Activated CD8-positive, alpha-beta memory T cell treated with anti-CD3 and anti-CD28 coated beads for 36 hours (primary cell): ENCODE results near the gene MYO9B. TPM values are rescaled to one million over a fixed set of nuclear protein-coding genes. Genes with fewer than 3 reads are reported as not detected.
"Not testable (repeated sequence)": the region's sequence is repeated elsewhere in the genome, so short reads cannot be mapped to it uniquely, and the experiment has no call there.

Experiments
- CTCF ChIA-PET: fragments of 350-600 bp; sonication (Branson Sonifier 250); formaldehyde crosslinking; loops from one replicate; lab custom pipeline; 2021; ENCODE audit warnings: antibody characterized with exemption; lab: Charles Lee
- POLR2A ChIA-PET: fragments of 350-600 bp; sonication (Branson Sonifier 250); formaldehyde crosslinking; loops from one replicate; lab custom pipeline; 2021; ENCODE audit warnings: antibody characterized with exemption; lab: Charles Lee
- total RNA-seq, 2 experiments: library from RNA; stranded (reverse); gene quantifications; one replicate each; pipeline ENCODE4 v1.2.3, GENCODE V29; 2021

MYO9B gene
- total RNA-seq, 2 experiments from 2014 or later: 100 to 105 TPM

DNA sequence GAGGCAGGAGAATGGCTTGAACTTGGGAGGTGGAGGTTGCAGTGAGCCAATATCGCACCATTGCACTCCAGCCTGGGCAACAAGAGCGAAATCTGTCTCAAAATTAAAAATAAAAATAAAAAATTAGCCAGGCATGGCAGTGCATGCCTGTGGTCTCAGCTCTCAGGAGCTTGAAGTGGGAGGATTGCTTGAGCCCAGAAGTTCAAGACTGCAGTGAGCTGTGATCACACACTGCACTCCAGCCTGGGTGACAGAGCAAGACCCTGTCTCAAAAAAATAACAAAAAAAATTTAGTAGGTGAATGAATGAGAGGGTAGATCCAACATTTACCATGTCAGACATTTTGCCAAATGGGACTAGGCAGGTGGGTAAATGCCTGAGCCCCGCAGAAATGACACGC lies 31.4 kb downstream of the MYO9B start:
- CTCF ChIA-PET, POLR2A ChIA-PET: not testable (repeated sequence)

DNA sequence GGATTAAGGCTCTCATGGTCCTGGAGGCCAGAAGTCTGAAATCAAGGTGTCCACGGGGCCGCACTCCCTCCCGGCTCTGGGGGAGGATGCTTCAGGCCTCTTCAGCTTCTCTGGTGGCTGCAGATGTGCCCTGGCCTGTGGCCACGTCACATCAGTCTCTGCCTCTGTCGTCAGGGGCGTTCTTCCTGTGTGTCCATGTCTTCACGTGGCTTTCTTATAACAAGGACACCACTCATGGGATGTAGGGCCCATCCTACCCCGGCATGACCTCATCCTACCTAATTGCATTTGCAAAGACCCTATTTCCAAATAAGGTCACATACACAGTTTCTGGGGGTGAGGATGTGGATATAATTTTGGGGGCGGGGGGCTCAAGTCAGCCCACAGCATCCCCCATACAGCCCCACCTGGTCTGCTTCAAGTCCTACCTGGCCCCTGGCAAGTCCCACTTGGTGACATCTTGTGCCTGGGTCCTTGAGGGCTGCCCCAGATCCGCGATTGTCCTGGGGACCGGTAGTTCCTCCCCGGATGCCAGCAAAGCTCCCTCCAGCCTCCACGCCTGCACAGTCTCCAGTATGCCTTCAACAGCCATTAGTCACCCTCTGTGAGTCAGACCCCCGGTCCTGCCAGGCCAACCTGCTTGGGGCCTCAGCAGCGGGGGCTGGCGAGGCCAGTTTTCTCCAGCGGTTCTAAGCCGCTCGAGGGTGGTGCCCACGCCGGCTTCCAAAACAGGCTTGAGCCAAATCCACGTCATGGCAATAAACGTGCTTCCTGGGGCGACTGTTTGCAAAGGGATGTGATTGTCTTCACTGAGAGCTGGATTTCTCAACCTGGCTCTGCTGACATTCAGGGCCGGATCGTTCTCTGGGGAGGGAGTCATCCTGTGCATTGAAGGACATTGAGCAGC lies 32.2 kb downstream of the MYO9B start:
- ChIA-PET CTCF (no interaction called here), POLR2A (interaction anchor here (0.5 kb wide), 1 partner anchor 515 kb away, joined by 4 read pairs; no protein-coding TSS in a partner anchor)

GRCh38 chr19:17108453-17108784 lies 32.8 kb downstream of the MYO9B start:
- POLR2A ChIA-PET: no interaction called here
- CTCF ChIA-PET: no interaction called here

GRCh38 chr19:17109300-17109699 lies 33.7 kb downstream of the MYO9B start:
- ChIA-PET CTCF (no interaction called here), POLR2A (no interaction called here)

DNA sequence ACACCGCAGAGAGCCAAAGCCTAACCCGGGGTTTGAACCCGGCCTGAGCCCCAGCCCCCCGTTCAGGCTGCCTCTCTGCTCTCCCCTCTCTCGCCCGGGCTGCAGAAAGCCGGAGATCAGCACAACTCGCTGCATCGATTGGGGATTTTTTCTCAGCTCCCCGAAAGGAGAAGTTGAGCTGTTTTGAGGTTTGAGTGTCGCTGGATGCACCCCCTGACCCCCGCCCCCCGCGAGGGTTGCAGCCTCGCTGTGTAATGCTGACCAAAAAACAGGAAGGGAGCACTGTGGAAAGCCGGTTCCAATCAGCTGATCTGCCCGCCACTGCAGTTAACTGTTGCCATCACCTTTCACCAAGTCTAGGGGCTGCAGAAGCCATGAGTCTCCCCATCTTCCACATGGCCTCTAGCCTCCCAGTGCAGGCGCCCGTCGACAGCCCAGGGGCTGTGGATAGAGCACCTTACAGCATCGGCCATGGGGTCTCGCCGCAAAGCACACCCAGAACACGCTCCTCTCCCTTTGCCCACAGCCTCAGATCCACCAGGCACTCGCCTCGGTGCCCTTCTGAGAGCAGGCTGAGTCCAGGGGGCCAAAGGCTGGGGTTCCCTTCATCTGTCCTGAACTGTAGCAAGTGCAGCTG lies 34.5 kb downstream of the MYO9B start:
- CTCF ChIA-PET: interaction anchor here (1.0 kb wide), 1 partner anchor 84 kb away, joined by 3 read pairs; no protein-coding TSS in a partner anchor
- POLR2A ChIA-PET: interaction anchor here (1.0 kb wide), 1 partner anchor 9 kb away, joined by 3 read pairs; no protein-coding TSS in a partner anchor

GRCh38 chr19:17110599-17110966 lies 35.0 kb downstream of the MYO9B start:
- POLR2A ChIA-PET: interaction anchor here (1.0 kb wide), 1 partner anchor 9 kb away, joined by 3 read pairs; no protein-coding TSS in a partner anchor
- CTCF ChIA-PET: interaction anchor here (0.6 to 1.0 kb wide), 2 partner anchors 83 to 409 kb away, joined by 3 read pairs; no protein-coding TSS in a partner anchor

DNA sequence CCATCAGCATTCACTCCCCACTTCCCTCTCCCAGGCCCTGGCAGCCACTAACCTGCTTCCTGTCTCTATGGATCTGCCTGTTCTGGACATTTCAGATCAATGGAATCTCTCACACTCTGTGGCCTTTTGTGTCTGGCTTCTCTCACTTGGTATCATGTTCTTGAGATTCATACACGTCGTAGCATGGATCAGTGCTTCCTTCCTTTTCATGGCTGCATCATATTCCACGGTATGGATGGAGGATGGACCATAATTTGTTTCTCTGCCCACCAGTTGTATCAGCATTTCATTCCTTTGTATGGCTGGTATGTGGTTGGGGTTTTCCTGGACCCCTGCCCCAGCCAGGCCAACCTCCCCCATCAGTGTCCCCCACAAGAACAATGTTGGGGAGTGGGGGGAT lies 36.2 kb downstream of the MYO9B start:
- ChIA-PET POLR2A (no interaction called here), CTCF (no interaction called here)

GRCh38 chr19:17112271-17112670 lies 36.7 kb downstream of the MYO9B start:
- POLR2A ChIA-PET: no interaction called here
- CTCF ChIA-PET: no interaction called here

DNA sequence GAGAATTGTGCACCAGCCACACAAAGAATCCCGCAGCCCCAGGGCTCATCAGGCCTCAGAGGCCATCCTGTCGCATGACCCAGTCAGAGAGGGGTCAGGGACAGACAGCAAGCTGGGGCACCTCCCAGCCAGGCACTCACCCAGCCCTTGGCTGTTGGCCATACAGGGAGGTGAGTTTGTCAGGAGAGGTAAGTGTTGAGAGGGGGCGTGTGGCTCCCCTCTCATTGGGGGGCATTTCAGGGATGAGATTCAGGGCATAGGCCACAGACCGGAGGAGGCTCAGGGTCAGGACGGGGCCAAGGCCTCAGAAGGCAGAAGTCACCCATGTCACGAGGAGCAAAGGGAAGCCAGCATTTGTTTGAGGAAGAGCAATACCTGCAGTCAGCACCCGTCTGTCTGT lies 37.1 kb downstream of the MYO9B start:
- POLR2A ChIA-PET: no interaction called here
- CTCF ChIA-PET: no interaction called here

DNA sequence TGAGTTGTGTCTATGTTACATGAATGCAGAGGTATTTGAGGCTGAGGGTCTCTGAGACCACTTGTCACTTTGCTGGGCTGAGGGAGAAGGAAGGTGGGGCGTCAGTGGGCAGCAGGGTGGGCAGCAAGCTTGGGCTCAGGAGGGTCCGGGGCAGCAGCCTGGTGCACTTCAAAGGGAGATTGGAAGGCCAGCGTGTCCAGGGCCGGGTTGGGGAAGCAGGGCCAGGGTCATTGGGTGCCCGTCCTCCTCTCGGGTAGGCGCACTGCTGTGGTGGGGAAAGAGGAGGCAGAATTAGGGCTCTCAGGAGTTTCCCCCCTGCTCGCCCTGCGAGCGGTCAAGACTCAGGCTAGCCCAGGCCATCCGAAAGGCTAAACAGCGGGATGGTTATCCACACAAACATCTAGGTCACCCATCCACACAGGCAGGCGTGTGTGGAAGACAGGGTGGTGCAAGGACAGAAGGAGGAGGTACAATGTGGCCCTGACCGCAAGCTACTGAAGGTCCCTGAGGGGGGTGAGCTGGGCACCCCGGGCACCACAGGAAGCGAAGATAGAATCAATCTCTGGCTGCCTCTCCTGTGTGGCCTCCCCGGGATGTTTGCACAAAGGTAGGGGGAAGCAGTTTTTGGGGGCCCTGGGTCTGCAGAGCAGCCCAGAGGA lies 37.7 kb downstream of the MYO9B start:
- POLR2A ChIA-PET: interaction anchor here (0.5 kb wide), 1 partner anchor 11 kb away, joined by 4 read pairs; no protein-coding TSS in a partner anchor
- CTCF ChIA-PET: no interaction called here

GRCh38 chr19:17114414-17114831 lies 38.8 kb downstream of the MYO9B start:
- CTCF ChIA-PET: no interaction called here
- POLR2A ChIA-PET: no interaction called here

GRCh38 chr19:17116996-17117702 lies 41.6 kb downstream of the MYO9B start:
- CTCF ChIA-PET: no interaction called here
- POLR2A ChIA-PET: interaction anchor here (1.2 kb wide), 1 partner anchor 8 kb away, joined by 4 read pairs; no protein-coding TSS in a partner anchor

GRCh38 chr19:17118957-17119356 lies 43.4 kb downstream of the MYO9B start:
- ChIA-PET POLR2A (interaction anchor here (1.0 kb wide), 1 partner anchor 8 kb away, joined by 3 read pairs; no protein-coding TSS in a partner anchor), CTCF (no interaction called here)

- ChIA-PET POLR2A (no interaction called here), CTCF (no interaction called here)
Measured at GRCh38 chr19:17121736-17122293, 46.2 kb downstream of the MYO9B start.

DNA sequence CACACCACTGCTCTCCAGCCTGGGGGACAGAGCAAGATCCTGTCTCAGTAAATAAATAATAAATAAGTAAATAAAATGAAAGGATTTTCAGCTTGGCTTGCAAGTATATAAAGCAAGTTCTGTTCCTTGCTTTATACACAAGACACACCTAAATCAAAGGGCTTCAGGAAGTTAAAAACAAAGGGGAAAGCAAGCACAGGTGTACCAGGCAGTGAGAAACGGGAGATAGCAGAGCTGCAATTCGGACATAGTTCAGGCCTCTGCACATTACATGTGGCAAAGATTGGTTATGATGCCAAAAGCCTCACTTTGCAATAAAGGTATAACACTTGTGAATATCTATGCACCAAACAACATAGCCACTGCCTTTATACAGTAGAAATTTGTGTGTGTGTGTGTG lies 47.5 kb downstream of the MYO9B start:
- ChIA-PET CTCF (no interaction called here), POLR2A (no interaction called here)

DNA sequence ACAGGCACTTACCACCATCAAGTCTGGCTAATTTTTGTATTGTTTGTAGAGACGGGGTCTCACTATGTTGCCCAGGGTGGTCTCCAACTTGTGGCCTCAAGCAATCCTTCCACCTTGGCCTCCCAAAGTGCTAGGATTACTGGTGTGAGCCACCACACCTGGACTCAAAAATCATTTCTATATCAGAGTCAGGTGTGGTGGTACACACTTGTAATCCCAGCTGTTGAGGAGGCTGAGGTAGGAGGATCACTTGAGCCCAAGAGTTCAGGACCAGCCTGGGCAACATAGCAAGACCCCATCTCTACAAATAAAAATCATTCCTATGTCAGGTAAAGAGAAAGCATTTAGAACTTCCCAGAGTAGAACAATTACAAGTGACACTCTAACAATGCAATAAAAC lies 48.4 kb downstream of the MYO9B start:
- CTCF ChIA-PET: interaction anchor here (0.6 to 0.7 kb wide), 2 partner anchors 39 to 48 kb away, joined by 3 to 4 read pairs; partner anchors contain the start of gene MYO9B
- POLR2A ChIA-PET: no interaction called here

DNA sequence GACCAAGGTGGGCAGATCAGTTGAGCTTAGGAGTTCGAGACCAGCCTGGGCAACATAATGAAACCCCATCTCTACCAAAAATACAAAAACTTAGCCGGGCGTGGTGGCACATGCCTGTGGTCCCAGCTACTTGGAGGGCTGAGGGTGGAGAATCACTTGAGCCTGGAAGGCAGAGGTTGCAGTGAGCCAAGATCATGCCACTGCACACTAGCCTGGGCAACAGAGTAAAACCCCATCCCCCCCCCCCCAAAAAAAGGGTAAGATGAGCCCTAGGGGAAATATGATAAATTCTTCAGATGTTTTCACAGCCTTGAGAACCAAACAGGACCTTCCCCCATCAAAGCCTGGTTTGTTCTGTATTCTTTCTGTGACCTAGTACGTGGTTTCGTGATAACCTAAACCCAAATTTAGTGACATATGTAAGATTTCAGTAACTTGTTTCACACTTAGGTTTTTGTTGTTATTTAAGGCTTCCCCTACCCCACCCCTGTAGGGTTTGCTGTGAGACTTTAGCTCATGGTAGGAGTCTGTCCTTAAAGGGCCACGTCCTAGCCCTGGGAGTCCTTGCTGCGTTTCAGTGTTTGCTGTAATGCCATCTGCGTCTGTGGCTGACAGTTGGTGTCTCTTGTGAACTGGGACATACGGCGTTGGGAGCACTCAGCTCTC lies 49.6 kb downstream of the MYO9B start:
- POLR2A ChIA-PET: interaction anchor here (0.6 to 1.6 kb wide), 8 partner anchors 9 to 386 kb away, joined by 3 to 8 read pairs (median 5); partner anchors contain the start of genes OCEL1 and USE1
- CTCF ChIA-PET: interaction anchor here (0.7 to 1.6 kb wide), 2 partner anchors 48 to 157 kb away, joined by 3 to 4 read pairs; no protein-coding TSS in a partner anchor
